GM19468 (cell line): ENCODE results near the gene CATSPERD.
"Not testable (repeated sequence)": the region's sequence is repeated elsewhere in the genome, so short reads cannot be mapped to it uniquely, and the experiment has no call there.

Source experiments
- ATAC-seq: cut with Tn5 transposase; IDR thresholded peaks from one replicate; pipeline ENCODE4 v1.9.1; 2021; ENCODE audit warnings: mild to moderate bottlenecking, moderate library complexity, moderate number of reproducible peaks; ENCODE audit not compliant: unreplicated experiment; ENCODE audit errors: extremely low read depth

CATSPERD gene

DNA sequence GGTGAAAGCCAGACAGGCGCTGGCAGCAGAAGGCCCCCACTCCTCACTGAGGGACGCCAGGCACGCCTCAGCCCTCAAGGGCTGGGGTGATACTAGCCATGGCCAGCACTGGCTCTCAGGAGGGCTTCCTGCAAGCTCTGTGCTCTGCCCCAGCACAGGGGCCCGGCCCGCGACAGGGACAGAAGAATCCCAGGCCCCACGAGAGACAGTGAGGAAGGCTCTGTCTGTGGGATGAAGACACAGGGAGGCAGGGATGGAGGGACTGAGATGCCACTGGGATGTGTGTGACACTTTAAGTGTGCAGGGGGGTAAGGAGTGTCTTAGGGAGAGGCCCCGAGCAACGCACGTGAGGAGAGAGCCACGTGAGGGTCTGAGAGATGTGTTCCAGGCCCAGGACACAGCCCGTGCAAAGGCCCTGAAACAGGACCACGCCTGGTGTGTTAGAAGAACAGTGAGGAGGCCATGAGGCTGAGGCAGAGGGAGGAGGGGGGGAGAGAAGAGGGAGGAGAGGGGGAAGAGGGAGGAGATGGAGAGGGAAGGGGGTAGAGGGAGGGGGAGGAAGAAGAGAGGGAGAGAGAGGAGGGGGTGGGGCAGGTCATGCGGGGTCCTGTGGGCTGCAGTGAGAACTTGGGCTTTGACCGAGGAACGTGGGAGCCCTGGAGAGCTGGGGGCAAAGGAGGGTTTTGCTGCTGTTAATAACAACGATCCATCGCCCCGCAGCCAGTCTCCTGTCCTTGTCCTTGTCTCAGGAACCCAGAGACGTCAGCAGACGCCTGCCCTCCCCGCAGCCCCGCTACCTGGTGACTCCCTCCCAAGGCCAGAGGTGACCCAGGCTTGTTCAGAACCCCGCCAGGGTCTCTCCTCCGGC lies 23.2 kb upstream of the CATSPERD start:
- ATAC-seq, result no peak

- no peak for ATAC-seq
Observed at GRCh38 chr19:5697890-5698634, 22.4 kb upstream of the CATSPERD start.

DNA sequence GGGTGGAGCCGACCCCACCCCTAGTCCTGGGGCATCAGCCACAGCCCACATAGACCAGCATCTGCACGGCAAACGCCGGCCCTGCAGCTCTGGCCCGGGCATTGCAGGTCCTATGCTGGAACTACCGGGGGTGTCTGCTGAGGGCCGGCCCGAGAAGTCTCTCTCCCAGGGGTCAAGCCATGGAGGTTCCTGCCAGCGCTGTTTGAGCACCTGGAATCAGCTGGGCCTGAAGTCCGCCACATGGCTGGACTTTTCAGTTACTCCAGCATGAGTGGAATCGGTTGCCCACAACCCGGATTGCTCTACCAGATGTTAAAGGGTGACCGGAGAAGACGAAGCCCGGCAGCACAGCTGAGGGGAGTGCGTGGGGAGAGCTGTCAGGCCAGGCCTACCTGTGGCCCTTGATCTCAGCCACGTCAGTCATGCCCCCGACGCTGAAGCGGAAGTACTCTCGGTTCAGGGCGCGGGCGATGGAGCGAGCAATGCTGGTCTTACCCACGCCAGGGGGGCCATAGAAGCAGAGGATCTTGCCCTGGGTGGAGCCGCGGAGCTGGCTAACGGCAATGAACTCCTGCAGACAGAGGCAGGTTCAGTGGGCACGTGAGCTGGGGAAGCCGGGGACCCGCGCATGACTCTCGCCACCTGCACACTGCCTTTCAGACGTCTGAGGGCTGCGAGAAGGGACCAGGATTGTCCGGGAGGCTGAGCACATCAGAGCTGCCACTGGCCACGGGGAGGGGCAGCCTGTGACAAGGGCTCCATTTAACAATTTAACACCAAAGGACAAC lies 21.6 kb upstream of the CATSPERD start:
- no peak for ATAC-seq

GRCh38 chr19:5700455-5701092 lies 19.9 kb upstream of the CATSPERD start:
- ATAC-seq, result no peak

DNA sequence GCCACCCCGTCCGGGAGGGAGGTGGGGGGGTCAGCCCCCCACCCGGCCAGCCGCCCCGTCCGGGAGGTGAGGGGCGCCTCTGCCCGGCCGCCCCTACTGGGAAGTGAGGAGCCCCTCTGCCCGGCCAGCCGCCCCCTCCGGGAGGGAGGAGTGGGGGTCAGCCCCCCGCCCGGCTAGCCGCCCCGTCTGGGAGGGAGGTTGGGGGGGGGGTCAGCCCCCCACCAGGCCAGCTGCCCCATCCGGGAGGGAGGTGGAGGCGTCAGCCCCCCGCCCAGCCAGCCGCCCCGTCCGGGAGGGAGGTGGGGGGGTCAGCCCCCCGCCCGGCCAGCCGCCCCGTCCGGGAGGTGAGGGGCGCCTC lies 18.4 kb upstream of the CATSPERD start:
- not testable (repeated sequence) for ATAC-seq

DNA sequence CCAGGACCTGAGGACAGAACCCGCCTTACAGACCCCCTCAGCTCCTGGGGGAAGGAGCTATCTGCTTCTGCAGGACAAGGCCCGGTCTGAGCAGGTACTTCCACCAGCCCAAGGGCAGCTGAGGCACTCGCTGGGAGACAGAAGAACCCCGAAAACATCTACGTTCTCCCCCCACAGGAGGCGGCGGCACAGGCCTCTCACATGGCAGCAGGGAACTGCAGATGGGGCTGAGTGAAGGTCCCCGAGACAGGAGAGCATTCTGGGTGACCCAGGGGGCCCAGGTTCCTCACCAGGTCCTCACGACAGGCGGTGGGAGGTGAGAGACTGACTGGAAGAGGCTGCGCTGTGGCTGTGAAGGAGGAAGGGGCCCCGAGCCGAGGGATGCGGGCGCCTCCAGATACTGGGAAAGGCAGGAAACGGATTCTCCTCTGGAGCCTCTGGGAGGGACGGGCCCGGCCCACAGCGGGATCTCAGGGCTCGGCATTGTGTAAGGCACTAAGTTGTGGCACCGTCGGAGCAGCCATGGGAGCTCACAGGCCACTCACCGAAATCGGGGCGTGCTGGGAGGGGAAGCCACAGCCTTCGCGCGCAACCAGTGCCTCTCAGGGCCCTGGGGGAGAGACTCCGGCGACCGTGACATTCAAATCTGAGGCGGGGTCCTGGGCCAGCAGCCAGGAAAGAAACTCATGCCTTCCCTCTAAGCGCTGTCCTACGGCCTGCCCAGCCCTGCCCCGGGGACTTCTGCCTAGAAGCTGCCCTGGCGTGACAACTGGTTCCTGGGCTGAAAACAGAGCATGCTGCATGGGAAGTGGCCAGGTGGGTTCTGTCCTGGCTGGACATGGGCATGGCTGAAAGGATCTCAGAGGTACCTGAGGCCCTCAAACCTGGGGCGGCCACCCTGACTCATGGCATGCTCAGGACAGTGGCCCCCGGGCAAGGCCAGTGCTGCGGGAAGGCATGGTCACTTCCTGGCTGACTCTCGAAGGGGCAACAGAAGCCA lies 16.3 kb upstream of the CATSPERD start:
- no peak for ATAC-seq

- ATAC-seq, result no peak
Observed at GRCh38 chr19:5705552-5705951, 14.9 kb upstream of the CATSPERD start.

DNA sequence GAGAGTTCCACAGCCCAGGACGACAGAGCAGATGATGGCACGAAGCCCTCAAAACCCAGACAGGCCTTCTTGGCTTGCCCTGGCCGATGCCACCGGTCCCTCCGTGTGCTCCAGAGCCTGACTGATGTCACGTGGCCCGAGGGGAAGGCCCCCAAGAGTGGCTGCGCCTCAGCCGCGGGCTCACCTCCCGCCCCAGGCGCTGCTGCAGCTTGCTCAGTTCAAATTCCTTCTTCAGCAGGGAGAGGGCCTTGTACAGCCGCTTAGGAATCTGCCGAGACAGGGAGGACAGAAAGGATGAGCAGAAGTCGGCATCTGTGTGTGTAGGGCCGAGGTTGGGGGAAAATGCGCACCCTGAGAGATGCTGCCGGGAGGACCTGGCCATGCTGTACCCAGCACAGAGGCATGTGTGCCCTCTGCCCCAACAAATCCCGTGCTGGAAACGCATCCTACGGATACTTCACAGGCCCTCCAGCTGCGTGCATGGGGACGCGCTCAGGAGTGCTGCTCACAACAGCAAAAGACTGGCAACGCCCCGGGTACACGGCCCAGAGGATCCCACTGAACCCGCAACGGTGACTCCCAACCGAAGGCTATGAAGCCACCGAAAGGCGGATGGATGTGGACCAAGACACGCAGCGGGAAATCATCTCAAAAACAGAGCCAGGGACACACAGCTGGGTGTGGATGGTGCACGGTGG lies 13.4 kb upstream of the CATSPERD start:
- ATAC-seq, result no peak

DNA sequence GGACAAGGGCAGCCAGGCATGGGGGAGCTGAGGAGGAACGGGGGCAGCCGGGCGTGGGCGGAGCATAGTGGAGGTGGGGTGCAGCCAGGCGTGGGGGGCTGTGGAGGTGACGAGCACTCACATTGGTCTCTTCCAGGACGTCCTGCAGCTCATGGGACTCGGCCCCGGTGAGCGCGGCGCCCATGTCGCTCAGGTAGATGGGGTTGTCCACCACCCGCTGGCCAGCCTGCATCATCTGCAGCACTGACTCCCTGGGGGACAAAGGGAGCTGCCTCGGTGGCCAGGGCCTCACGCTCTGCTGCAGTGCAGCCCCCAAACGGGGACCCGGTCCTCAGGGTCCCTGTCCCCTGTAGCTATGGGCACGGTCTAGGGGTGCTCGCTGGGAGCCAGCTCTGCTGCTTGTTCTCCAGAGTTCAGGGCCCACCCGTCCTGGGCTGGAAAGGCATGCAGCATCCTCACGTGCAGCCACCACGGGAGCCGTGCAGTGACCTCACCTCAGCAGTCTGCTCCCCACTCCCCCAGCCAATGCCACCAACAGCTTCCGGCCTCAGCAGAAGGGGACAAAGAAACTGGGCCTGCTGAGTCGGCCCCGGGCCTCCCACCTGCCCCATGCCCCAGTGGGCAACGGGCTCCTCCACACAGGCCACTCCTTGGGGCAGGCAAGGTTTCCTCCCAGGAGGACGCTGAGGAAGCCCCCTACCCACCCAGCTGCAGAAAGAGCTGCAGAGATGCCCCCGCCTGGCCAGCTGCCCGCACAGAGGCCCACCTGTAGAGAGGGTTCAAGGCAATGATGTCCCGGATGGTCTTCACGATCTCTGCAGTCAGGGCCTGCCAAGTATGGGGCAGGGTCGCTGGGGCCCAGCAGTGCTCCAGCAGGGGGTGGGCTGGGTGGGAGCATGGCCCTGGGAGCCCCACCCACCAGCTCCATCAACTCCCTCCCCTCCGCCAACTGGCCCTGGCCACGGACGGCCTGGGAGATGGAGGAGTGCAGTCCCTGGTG lies 12.6 kb upstream of the CATSPERD start:
- no peak for ATAC-seq

GRCh38 chr19:5711025-5711424 lies 9.4 kb upstream of the CATSPERD start:
- no peak for ATAC-seq

GRCh38 chr19:5711713-5712161 lies 8.7 kb upstream of the CATSPERD start:
- no peak for ATAC-seq

DNA sequence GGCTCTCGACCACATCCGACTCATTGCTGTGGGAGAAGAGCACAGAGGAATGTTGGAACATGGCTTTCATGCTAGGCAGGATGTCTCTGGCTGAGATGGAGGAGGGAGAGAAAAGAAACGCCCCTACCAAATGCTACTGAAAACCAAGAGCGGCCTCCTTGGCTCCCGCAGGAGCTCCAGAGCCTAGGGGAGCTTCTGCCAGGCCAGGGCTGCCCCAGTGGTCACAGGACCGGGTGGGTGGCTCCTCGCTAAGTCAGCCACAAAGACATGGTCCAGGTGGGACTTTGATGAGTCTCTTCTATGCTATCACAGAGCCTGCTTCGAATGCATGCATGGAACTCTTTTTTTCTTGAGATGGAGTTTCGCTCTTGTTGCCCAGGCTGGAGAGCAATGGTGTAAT lies 7.2 kb upstream of the CATSPERD start:
- ATAC-seq, result no peak

DNA sequence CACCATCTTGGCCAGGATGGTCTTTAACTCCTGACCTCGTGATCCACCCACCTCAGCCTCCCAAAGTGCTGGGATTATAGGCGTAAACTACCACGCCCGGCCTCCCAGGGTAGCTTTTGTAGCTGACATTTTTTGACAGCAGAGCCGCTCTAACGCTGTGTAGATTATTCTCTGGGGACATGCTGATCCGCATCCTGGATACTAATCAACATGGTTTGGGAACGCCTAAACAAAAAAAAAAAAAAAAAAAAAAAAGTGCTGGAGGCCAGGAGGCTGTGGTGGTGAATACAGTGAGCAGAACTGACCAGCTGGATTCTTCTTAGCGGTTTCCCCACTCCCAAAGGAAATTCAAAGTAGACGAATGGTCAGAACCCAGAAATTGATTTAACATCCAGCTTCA lies 5.6 kb upstream of the CATSPERD start:
- ATAC-seq, result no peak

DNA sequence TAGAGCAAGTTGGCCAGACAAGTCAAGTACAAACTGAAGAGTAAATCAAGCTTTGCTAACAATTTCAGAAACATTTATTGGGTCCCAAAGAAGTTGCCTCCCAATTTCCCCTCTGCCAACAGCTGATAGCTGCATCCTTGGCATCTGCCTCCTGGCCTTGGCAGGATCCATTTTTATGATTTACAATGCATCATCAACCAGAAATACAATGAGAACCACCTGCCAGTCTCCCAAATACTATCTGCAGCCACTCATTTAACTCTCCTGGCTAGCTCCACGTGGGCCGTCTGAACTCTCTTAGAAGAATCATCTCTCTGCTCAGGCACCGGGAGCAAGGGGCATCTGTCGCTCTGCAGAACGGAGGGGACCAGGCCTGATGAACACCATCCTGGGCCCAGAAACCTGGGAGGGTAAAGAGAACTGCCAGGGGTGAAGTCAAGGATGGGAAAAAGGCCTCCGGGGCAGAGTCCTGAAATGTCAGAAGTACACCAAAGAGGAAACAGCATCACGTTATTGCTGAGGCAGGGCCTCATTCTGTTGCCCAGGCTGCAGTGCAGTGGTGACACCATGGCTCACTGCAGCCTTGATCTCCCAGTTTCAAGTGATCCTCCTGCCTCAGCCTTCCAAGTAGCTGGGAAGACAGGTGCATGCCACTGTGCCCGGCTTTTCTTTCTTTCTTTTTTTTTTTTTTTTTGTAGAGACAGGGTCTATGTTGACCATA lies 3.1 kb upstream of the CATSPERD start:
- no peak for ATAC-seq

GRCh38 chr19:5718037-5718578 lies 2.3 kb upstream of the CATSPERD start:
- ATAC-seq, result no peak

DNA sequence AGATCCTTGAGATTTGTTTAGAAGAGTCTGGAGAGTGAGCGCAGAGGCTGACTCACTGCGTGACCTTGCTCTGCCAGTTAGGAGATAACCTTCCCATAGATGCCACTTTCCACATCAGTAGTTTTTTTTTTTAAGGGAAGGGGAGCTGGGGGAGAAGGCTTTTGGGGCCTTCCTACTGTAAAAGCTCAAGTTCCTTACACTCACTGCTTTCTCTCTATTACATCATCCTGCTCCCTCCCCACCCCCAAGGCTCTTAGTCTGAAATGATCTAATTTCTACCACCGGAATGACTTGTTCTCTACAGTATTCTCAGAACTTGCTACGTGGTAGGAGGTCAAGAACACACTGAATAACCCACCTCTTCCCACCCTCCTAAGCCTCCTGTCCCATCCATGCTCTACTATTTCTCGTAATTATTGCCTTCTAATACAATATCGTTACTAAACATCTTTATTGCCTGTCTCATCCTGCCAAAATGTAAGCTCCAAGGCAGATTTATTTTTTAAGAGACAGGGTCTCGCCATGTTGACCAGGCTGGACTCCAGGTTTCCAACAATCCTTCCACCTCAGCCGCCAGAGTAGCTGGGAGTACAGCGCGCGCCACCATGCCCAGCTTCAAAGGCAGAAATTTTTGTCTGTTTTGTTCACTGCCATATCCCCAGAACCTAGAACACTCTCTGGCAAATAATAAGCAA lies 1.7 kb upstream of the CATSPERD start:
- no peak for ATAC-seq
